SJSA1 (cell line): ENCODE data around the gene QPRT. TPM values are rescaled to one million over a fixed set of nuclear protein-coding genes. Genes with fewer than 3 reads are reported as not detected.
"Not testable (repeated sequence)": the region's sequence is repeated elsewhere in the genome, so short reads cannot be mapped to it uniquely, and the experiment has no call there.

Experiments
- DNase-seq, 2 experiments: peaks; one replicate each; pipeline ENCODE4 v3.0.0-alpha.2; 2015 to 2020; ENCODE audit warnings: low spot score in 2 of 2, low read depth in 1 of 2
- H3K27ac ChIP-seq: fragments of 250-450 bp; sonication (Bioruptor Pico); 2 replicates; pipeline ENCODE4 v1.5.1; 2020; ENCODE audit warnings: mild to moderate bottlenecking, moderate library complexity
- H3K27me3 ChIP-seq: fragments of 250-450 bp; sonication (Bioruptor Pico); replicated peaks from 2 replicates; pipeline ENCODE4 v1.5.1; 2020; ENCODE audit warnings: mild to moderate bottlenecking, moderate library complexity
- H3K36me3 ChIP-seq: fragments of 250-450 bp; sonication (Bioruptor Pico); 2 replicates; pipeline ENCODE4 v1.5.1; 2020; ENCODE audit warnings: mild to moderate bottlenecking
- H3K4me1 ChIP-seq: fragments of 250-450 bp; sonication (Bioruptor Pico); replicated peaks from 2 replicates; pipeline ENCODE4 v1.6.1; 2021; ENCODE audit warnings: mild to moderate bottlenecking
- H3K4me3 ChIP-seq: fragments of 250-450 bp; sonication (Bioruptor Pico); 2 replicates; pipeline ENCODE4 v1.5.1; 2020; ENCODE audit warnings: mild to moderate bottlenecking
- H3K9me3 ChIP-seq: fragments of 250-450 bp; sonication (Bioruptor Pico); replicated peaks from 2 replicates; pipeline ENCODE4 v1.5.1; 2020; ENCODE audit warnings: mild to moderate bottlenecking
- total RNA-seq: library from RNA; depleted of rRNA; stranded (reverse); fragments of >200 nt; shearing (Covaris generic); gene quantifications from 2 replicates; pipeline ENCODE4 v1.2.3, GENCODE V29; 2014

Gene QPRT
- total RNA-seq, 1 experiment from 2014 or later: 0.13 TPM

- Histone ChIP-seq H3K4me1 (no peaks in the 10 kb centered on the region), H3K4me3 (no peak overlapping the region), H3K36me3 (no peaks in the 10 kb centered on the region), H3K27ac (no peak overlapping the region), H3K9me3 (no peaks in the 10 kb centered on the region), H3K27me3 (no peaks in the 10 kb centered on the region)
- no peak for DNase-seq
Observed at GRCh38 chr16:29668267-29668666, 10.7 kb upstream of the QPRT start.

- H3K27ac ChIP-seq: no peak overlapping the region
- DNase-seq: no peak
- no peaks in the 10 kb centered on the region for H3K27me3 ChIP-seq
- H3K4me1 ChIP-seq: no peaks in the 10 kb centered on the region
- H3K36me3 ChIP-seq: no peaks in the 10 kb centered on the region
- no peaks in the 10 kb centered on the region for H3K9me3 ChIP-seq
- H3K4me3 ChIP-seq: no peak overlapping the region
Observed at GRCh38 chr16:29673501-29673900, 5.5 kb upstream of the QPRT start.

DNA sequence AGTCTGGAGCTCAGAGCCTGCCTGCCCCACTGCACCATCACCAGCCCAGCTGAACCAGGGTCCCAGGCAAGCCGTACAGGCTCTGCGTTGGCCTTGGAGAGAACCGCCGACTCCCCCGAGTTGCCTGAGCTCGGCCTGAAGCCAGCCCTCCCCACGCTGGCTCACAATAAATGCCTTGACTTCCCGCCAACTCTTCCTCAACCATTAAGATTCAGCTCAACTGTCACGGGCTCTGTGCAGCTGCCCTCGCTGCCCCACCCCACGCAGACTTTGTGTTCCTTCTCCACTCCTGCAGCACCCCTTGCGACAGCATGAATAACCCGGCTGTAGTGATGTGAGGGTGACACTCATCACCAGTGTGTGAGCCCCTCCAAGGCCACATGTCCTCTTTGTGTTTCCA, 4.8 kb upstream of the QPRT start:
- H3K36me3 ChIP-seq: no peaks in the 10 kb centered on the region
- H3K27me3 ChIP-seq: no peaks in the 10 kb centered on the region
- DNase-seq: no peak
- H3K27ac ChIP-seq: no peak overlapping the region
- no peak overlapping the region for H3K4me3 ChIP-seq
- no peaks in the 10 kb centered on the region for H3K9me3 ChIP-seq
- no peaks in the 10 kb centered on the region for H3K4me1 ChIP-seq

GRCh38 chr16:29675811-29676643, 3.0 kb upstream of the QPRT start:
- H3K4me3 ChIP-seq: no peak overlapping the region

DNA sequence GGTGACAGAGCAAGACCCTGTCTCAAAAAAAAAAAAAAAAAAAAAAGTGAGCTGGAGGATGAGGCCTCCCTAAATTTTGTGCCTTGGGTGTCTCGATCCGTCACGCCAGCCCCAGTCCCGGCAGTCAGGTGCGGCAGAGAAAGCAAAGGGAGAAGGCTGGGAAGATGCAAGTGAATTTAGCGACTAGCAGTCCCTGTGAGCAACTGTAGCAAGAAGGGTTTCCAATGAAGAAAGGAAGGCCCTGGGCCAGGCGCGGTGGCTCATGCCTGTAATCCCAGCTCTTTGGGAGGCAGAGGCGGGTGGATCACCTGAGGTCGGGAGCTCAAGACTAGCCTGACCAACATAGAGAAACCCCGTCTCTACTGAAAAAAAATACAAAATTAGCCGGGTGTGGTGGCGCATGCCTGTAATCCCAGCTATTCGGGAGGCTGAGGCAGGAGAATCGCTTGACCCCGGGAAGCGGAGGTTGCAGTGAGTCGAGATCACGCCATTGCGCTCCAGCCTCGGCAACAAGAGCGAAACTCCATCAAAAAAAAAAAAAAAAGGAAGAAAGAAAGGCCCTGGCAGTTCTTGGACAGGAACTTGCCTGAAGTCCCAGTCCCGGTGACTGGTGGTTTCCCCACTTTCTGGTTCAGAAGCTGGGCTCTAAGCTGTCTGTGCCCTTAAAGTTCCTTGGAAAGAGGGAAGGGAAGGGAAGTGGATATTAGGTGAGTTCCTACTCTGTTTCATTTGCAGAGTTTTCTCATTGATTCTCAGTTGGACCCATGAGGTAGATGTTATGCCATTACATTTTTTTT, 1.8 kb upstream of the QPRT start:
- Histone ChIP-seq H3K4me1 (no peaks in the 10 kb centered on the region), H3K27me3 (no peaks in the 10 kb centered on the region), H3K27ac (no peak overlapping the region), H3K9me3 (no peaks in the 10 kb centered on the region), H3K36me3 (no peaks in the 10 kb centered on the region), H3K4me3 (no peak overlapping the region)
- DNase-seq: no peak

More at GRCh38 chr16:29675811-29676643, 3.0 kb upstream of the QPRT start:
- Histone ChIP-seq H3K27ac (no peak overlapping the region), H3K27me3 (no peaks in the 10 kb centered on the region), H3K9me3 (no peaks in the 10 kb centered on the region), H3K4me1 (no peaks in the 10 kb centered on the region), H3K36me3 (no peaks in the 10 kb centered on the region)
- no peak for DNase-seq

DNA sequence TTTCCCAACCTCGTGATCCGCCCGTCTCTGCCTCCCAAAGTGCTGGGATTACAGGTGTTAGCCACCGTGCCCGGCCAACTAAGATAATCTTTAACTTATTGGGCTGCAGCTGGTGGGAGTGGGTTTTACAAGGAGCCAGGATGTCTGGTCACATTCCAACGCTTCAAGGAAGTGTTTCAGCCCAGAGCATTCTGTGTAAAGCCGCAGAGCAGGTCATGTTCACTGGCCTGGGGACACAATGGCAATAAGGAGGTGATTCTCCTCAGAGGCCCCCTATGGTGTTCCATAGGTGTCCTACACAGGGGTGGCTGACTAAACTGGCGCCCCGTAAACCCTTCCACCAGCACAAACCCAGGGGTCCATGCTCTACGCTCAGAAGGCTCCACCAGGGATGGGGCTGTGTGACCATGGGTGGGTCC, 1.2 kb downstream of the QPRT start:
- Histone ChIP-seq H3K27ac (no peak overlapping the region), H3K9me3 (no peaks in the 10 kb centered on the region), H3K4me3 (no peak overlapping the region), H3K36me3 (no peaks in the 10 kb centered on the region), H3K27me3 (no peaks in the 10 kb centered on the region), H3K4me1 (no peaks in the 10 kb centered on the region)
- DNase-seq: no peak

DNA sequence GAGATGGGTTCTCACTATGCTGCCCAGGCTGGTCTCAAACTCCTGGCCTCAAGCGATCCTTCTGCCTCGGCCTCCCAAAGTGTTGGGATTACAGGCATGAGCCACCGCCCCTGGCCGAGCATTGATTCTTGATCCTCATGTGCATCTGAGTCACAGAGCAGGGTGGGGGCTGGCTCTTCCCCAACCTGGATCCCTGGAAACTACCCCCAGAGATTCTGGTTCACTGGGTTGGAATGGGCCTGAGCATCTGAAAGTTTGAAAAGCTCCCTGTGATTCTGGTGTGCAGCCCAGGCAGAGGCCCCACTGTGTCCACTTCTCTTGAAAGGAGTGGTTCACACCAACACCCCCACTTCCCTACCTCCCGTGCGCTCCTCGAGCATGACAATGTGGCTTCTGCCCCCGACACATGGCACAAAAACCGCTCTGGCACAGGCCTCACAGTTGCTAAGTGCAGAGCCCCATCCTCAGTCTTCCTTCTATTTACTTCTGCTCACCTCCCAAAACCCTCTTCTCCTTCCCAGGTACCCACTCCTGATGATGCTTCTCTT, 4.6 kb downstream of the QPRT start:
- Histone ChIP-seq H3K4me3 (no peak overlapping the region), H3K27ac (no peak overlapping the region), H3K27me3 (no peaks in the 10 kb centered on the region), H3K9me3 (no peaks in the 10 kb centered on the region), H3K36me3 (no peaks in the 10 kb centered on the region), H3K4me1 (no peaks in the 10 kb centered on the region)
- no peak for DNase-seq

- Histone ChIP-seq H3K27me3 (no peaks in the 10 kb centered on the region), H3K36me3 (no peaks in the 10 kb centered on the region), H3K9me3 (no peaks in the 10 kb centered on the region), H3K4me3 (no peak overlapping the region), H3K27ac (no peak overlapping the region), H3K4me1 (no peaks in the 10 kb centered on the region)
- no peak for DNase-seq
Observed at GRCh38 chr16:29684679-29685078, 5.7 kb downstream of the QPRT start.

- Histone ChIP-seq H3K27me3 (no peaks in the 10 kb centered on the region), H3K4me1 (no peaks in the 10 kb centered on the region), H3K9me3 (no peaks in the 10 kb centered on the region; the same call in 1 of the 2 replicates), H3K4me3 (no peak overlapping the region), H3K27ac (no peak overlapping the region), H3K36me3 (no peaks in the 10 kb centered on the region)
- DNase-seq: no peak
Observed at GRCh38 chr16:29686740-29687332, 7.9 kb downstream of the QPRT start.

DNA sequence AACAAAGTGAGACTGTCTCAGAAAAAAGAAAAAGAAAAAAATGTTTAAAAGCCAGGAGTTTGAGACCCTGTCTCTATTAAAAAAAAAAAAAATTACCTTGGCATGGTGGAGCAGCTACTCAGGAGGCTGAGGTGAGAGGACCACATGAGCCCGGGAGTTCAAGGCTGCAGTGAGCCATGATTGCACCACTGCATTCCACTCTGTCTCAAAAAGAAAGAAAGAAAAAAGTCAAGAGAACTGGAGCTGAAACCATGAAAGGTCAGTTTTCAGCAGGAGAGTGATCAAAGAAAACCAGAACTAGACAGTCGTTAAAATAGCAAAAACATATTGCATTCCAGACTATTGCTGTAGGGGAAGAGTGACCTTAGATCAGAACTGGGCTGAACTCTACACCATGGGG, 8.8 kb downstream of the QPRT start:
- H3K9me3 ChIP-seq: no peaks in the 10 kb centered on the region; the same call in 1 of the 2 replicates
- H3K4me3 ChIP-seq: no peak overlapping the region
- H3K4me1 ChIP-seq: no peaks in the 10 kb centered on the region
- H3K36me3 ChIP-seq: no peaks in the 10 kb centered on the region
- H3K27ac ChIP-seq: no peak overlapping the region
- no peak for DNase-seq
- no peaks in the 10 kb centered on the region for H3K27me3 ChIP-seq

DNA sequence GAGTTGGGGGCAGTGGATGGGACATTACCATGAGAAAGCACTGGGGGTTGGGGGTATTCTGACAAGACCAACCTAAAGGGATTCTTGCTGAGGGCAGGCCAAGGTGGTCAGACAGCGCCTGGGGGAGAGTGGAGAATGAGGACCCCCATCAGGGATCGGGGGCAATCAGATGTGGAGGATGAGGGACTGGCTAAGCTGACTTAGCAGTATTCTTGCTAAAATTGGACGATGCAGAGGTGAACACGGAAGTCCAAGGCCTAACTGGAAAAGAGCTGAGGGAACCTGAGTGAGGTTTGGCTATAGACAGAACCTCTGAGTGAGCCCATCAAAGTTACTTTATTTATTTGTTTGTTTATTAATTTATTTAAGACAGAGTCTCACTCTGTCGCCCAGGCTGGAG, 9.2 kb downstream of the QPRT start:
- Histone ChIP-seq H3K4me1 (no peaks in the 10 kb centered on the region), H3K9me3 (no peaks in the 10 kb centered on the region; the same call in 1 of the 2 replicates), H3K4me3 (no peak overlapping the region), H3K36me3 (no peaks in the 10 kb centered on the region), H3K27me3 (no peaks in the 10 kb centered on the region), H3K27ac (no peak overlapping the region)
- DNase-seq: no peak

GRCh38 chr16:29689490-29690351, 10.7 kb downstream of the QPRT start:
- H3K27ac ChIP-seq, H3K9me3 ChIP-seq, H3K36me3 ChIP-seq, H3K4me3 ChIP-seq, H3K27me3 ChIP-seq, DNase-seq, H3K4me1 ChIP-seq: not testable (repeated sequence)

DNA sequence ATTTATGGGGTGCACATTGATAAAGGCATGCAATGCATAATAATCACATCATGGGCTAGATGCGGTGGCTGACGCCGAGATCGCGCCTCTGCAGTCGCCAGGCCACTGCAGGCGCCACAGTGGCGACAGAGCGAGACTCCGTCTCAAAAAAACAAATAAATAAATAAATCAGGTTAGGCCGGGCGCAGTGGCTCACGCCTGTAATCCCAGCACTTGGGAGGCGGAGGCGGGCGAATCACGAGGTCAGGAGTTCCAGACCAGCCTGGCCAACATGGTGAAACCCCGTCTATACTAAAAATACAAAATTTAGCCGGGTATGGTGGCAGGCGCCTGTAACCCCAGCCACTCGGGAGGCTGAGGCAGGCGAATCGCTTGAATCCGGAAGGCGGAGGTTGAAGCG, 13.6 kb downstream of the QPRT start:
- not testable (repeated sequence) for H3K27ac ChIP-seq

More for the DNA sequence above, 13.6 kb downstream of the QPRT start:
- not testable (repeated sequence) for H3K4me3 ChIP-seq, H3K9me3 ChIP-seq, H3K36me3 ChIP-seq, H3K4me1 ChIP-seq, H3K27me3 ChIP-seq, DNase-seq
